SK-N-SH (cell line): ENCODE results near the gene MT1H. TPM values are rescaled to one million over a fixed set of nuclear protein-coding genes. Genes with fewer than 3 reads are reported as not detected.

ENCODE experiments used
- CTCF ChIA-PET: fragments of 300-600, 350-600 bp; formaldehyde crosslinking; extraction: SDS; loops from one replicate; lab custom pipeline; 2021; lab: Yijun Ruan, JAX
- POLR2A ChIA-PET: fragments of 350-600 bp; sonication (Branson Sonifier 250); formaldehyde crosslinking; extraction: SDS; loops from one replicate; lab custom pipeline; 2020; ENCODE audit warnings: antibody characterized with exemption, inconsistent platforms; lab: Yijun Ruan, JAX
- DNase-seq: peaks from one replicate; pipeline ENCODE4 v3.0.0; 2012
- H2AFZ ChIP-seq: fragments of 200-600 bp; sonication (generic); 2 replicates; pipeline ENCODE4 v1.8.1; 2016; ENCODE audit warnings: antibody characterized with exemption, mild to moderate bottlenecking, low read depth
- H3F3A ChIP-seq: fragments of 200-600 bp; sonication (generic); replicated peaks from 2 replicates; pipeline ENCODE3; 2016; ENCODE audit warnings: antibody characterized with exemption, mild to moderate bottlenecking; ENCODE audit not compliant: insufficient read depth
- H3K27ac ChIP-seq, 2 experiments: fragments of 200-500 bp in 1 of 2; fragments of 200-600 bp in 1 of 2; sonication (Bioruptor generic) in 1 of 2; sonication (generic), shearing (Covaris generic) in 1 of 2; 2 replicates each; pipeline versions ENCODE4 v1.5.1 to v1.6.1; 2014 to 2016; ENCODE audit warnings: low read depth in 2 of 2, inconsistent platforms in 1 of 2, low read length in 1 of 2, mild to moderate bottlenecking in 1 of 2, mixed read lengths in 1 of 2
- H3K27me3 ChIP-seq: fragments of 200-600 bp; sonication (generic), shearing (Covaris generic); 2 replicates; pipeline ENCODE4 v1.6.1; 2016; ENCODE audit warnings: mixed run types; ENCODE audit not compliant: insufficient read depth
- H3K36me3 ChIP-seq, 2 experiments: fragments of 200-500 bp in 1 of 2; fragments of 200-600 bp in 1 of 2; sonication (Bioruptor generic) in 1 of 2; sonication (generic) in 1 of 2; replicated peaks in 1 of 2; 2 replicates each; pipeline versions ENCODE3 to v1.5.1; 2014 to 2016; ENCODE audit warnings: low read length in 1 of 2, mild to moderate bottlenecking in 1 of 2; ENCODE audit not compliant: insufficient read depth in 2 of 2, control insufficient read depth in 1 of 2
- H3K4me1 ChIP-seq, 2 experiments: fragments of 200-500 bp in 1 of 2; fragments of 200-600 bp in 1 of 2; sonication (Bioruptor generic) in 1 of 2; sonication (generic), shearing (Covaris generic) in 1 of 2; 2 replicates each; pipeline versions ENCODE4 v1.5.1 to v1.6.1; 2014 to 2016; ENCODE audit warnings: low read depth in 1 of 2, low read length in 1 of 2, mixed run types in 1 of 2; ENCODE audit not compliant: insufficient read depth in 2 of 2, control insufficient read depth in 1 of 2
- H3K4me2 ChIP-seq: fragments of 200-600 bp; sonication (generic), shearing (Covaris generic); 2 replicates; pipeline ENCODE4 v1.6.1; 2017; ENCODE audit warnings: mixed run types
- H3K4me3 ChIP-seq, 2 experiments: fragments of 200-500 bp in 1 of 2; fragments of 200-600 bp in 1 of 2; sonication (Bioruptor generic) in 1 of 2; sonication (generic), shearing (Covaris generic) in 1 of 2; 2 replicates each; pipeline versions ENCODE4 v1.5.1 to v1.8.1; 2014 to 2016; ENCODE audit warnings: low read depth in 2 of 2, inconsistent platforms in 1 of 2, low read length in 1 of 2, mild to moderate bottlenecking in 1 of 2, mixed read lengths in 1 of 2, moderate library complexity in 1 of 2
- H3K79me2 ChIP-seq: fragments of 200-600 bp; sonication (generic); 2 replicates; pipeline ENCODE4 v1.8.1; 2017; ENCODE audit warnings: mild to moderate bottlenecking; ENCODE audit not compliant: insufficient read depth
- H3K9ac ChIP-seq: fragments of 200-600 bp; sonication (generic); 2 replicates; pipeline ENCODE4 v1.6.1; 2017; ENCODE audit warnings: mixed run types
- H3K9me2 ChIP-seq: fragments of 200-600 bp; sonication (generic); 2 replicates; pipeline ENCODE4 v1.6.1; 2017; ENCODE audit warnings: mixed run types
- H3K9me3 ChIP-seq: fragments of 200-600 bp; sonication (generic); 2 replicates; pipeline ENCODE4 v1.6.1; 2017; ENCODE audit warnings: mixed run types, mild to moderate bottlenecking, moderate library complexity
- H4K20me1 ChIP-seq: fragments of 200-600 bp; sonication (generic); 2 replicates; pipeline ENCODE4 v1.6.1; 2017; ENCODE audit warnings: mild to moderate bottlenecking, mixed run types; ENCODE audit not compliant: insufficient read depth
- CTCF ChIP-seq: fragments of 200-600 bp; sonication (generic); IDR thresholded peaks from 2 replicates; pipeline ENCODE4 v1.6.1; 2017; ENCODE audit warnings: antibody characterized with exemption, mild to moderate bottlenecking, moderate library complexity
- GABPA ChIP-seq: IDR thresholded peaks from 2 replicates; pipeline ENCODE4 v1.4.0; 2012; ENCODE audit warnings: low read depth, mild to moderate bottlenecking
- GATA2 ChIP-seq: sonication (generic); formaldehyde crosslinking; IDR thresholded peaks from 2 replicates; pipeline ENCODE4 v1.5.0; 2020; ENCODE audit warnings: mild to moderate bottlenecking, missing genetic modification reagents
- MEF2A ChIP-seq: IDR thresholded peaks from 2 replicates; pipeline ENCODE4 v1.4.0; 2012; ENCODE audit warnings: low read depth, borderline replicate concordance
- NRF1 ChIP-seq: IDR thresholded peaks from 2 replicates; pipeline ENCODE4 v1.6.1; 2012; ENCODE audit warnings: low read depth, mild to moderate bottlenecking, low read length
- PBX3 ChIP-seq: IDR thresholded peaks from 2 replicates; pipeline ENCODE4; 2012
- POLR2AphosphoS5 ChIP-seq: IDR thresholded peaks from 2 replicates; pipeline ENCODE4 v1.6.1; 2012; ENCODE audit warnings: low read depth, low read length
- RCOR1 ChIP-seq: fragments of 150-350 bp; IDR thresholded peaks from 2 replicates; pipeline ENCODE4 v1.6.1; 2017; ENCODE audit warnings: antibody characterized with exemption, low read length
- REST ChIP-seq: IDR thresholded peaks from 2 replicates; pipeline ENCODE4 v1.6.1; 2012; ENCODE audit warnings: mild to moderate bottlenecking, low read depth, low read length, moderate library complexity
- RXRA ChIP-seq: IDR thresholded peaks from 2 replicates; pipeline ENCODE4 v1.4.0; 2012; ENCODE audit warnings: low read depth, mild to moderate bottlenecking, borderline replicate concordance
- TAF1 ChIP-seq: IDR thresholded peaks from 2 replicates; pipeline ENCODE4 v1.6.1; 2012; ENCODE audit warnings: low read depth, mild to moderate bottlenecking, low read length, moderate library complexity, borderline replicate concordance
- USF1 ChIP-seq: IDR thresholded peaks from 2 replicates; pipeline ENCODE4 v1.4.0; 2012; ENCODE audit warnings: low read depth, borderline replicate concordance
- WGBS: methylation state at CpG from one replicate; pipeline ENCODE4 v1.1.6; 2017; ENCODE audit warnings: low lambda C conversion rate; 5-methylcytosine and 5-hydroxymethylcytosine counted together
- polyA plus RNA-seq, 3 experiments: library from polyadenylated mRNA; depleted of rRNA; stranded (reverse); fragments of >200 nt; gene quantifications; 2 replicates each; pipeline ENCODE4 v1.2.3, GENCODE V29; 2012

The MT1H gene
- polyA plus RNA-seq, 1 of the 3 experiments (the other 2 are of a cell fraction): not detected

GRCh38 chr16:56695246-56695645 lies 25.6 kb downstream of the MT1H start:
- Histone ChIP-seq H3K79me2 (no peaks in the 10 kb centered on the region), H4K20me1 (no peaks in the 10 kb centered on the region), H2AFZ (no peak overlapping the region), H3K4me3 (no peak overlapping the region), H3K27ac (no peak overlapping the region), H3K9me2 (no peaks in the 10 kb centered on the region), H3K9ac (no peak overlapping the region), H3K36me3 (no peaks in the 10 kb centered on the region), H3K27me3 (no peaks in the 10 kb centered on the region), H3K4me1 (no peaks in the 10 kb centered on the region; a peak in 1 of 4 replicates), H3F3A (no peaks in the 10 kb centered on the region), H3K9me3 (no peaks in the 10 kb centered on the region), H3K4me2 (no peak overlapping the region)
- TF ChIP-seq REST: no peak
- TF ChIP-seq CTCF: no peak
- TF ChIP-seq TAF1: no peak
- no peak for TF ChIP-seq RCOR1
- TF ChIP-seq POLR2AphosphoS5: no peak
- no peak for TF ChIP-seq USF1
- no peak for TF ChIP-seq NRF1
- TF ChIP-seq GATA2 (CRISPR knock-in tag): no peak
- ChIA-PET POLR2A (no interaction called here), CTCF (interaction anchor here (1.0 to 1.6 kb wide), 3 partner anchors 11 to 181 kb away, joined by 3 to 5 read pairs (median 5); no protein-coding TSS in a partner anchor)
- no CpG with 5 or more reads among the region's 1 CpG for WGBS
- DNase-seq: no peak

- Histone ChIP-seq H3K4me2 (no peak overlapping the region), H3F3A (no peaks in the 10 kb centered on the region), H3K4me1 (no peaks in the 10 kb centered on the region; a peak in 1 of 4 replicates), H2AFZ (no peak overlapping the region), H3K4me3 (no peak overlapping the region), H3K79me2 (no peaks in the 10 kb centered on the region), H3K27me3 (no peaks in the 10 kb centered on the region), H3K9me3 (no peaks in the 10 kb centered on the region), H4K20me1 (no peaks in the 10 kb centered on the region), H3K27ac (no peak overlapping the region), H3K9ac (no peak overlapping the region), H3K36me3 (no peaks in the 10 kb centered on the region), H3K9me2 (no peaks in the 10 kb centered on the region)
- POLR2A ChIA-PET: no interaction called here
- 46% methylated on average over 3 of the region's 5 CpGs for WGBS
- CTCF ChIA-PET: interaction anchor here (0.9 to 1.8 kb wide), 4 partner anchors 13 to 121 kb away, joined by 3 to 6 read pairs (median 4); no protein-coding TSS in a partner anchor
- no peak for TF ChIP-seq MEF2A
- TF ChIP-seq CTCF: no peak
- TF ChIP-seq RXRA: no peak
- TF ChIP-seq PBX3: no peak
- TF ChIP-seq GABPA: no peak
- DNase-seq: no peak
Observed at GRCh38 chr16:56697456-56698155, 28.0 kb downstream of the MT1H start.
